ENCODE data around the gene MYZAP.

MYZAP gene

DNA sequence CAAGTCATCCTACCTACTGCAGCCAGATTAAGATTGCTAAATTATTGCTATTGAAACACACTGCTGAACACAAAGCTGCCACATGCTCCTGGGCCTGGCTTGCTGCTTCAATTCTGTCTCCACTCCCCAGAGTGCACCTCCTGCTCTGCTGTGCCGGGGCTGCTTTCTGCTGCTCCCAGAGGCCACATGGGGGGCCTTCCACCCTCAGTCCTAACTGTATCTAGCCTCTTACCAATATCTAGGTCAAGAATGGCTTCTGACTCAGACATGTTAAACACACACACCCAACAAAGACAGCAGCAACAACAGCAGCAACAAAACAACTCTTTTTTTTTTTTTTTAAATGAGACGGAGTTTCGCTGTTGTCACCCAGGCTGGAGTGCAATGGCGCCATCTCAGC is 33.0 kb downstream of the MYZAP start:
- no peak for DNase-seq (ENCODE audit: low read depth)
- TF ChIP-seq, protein P1, sequence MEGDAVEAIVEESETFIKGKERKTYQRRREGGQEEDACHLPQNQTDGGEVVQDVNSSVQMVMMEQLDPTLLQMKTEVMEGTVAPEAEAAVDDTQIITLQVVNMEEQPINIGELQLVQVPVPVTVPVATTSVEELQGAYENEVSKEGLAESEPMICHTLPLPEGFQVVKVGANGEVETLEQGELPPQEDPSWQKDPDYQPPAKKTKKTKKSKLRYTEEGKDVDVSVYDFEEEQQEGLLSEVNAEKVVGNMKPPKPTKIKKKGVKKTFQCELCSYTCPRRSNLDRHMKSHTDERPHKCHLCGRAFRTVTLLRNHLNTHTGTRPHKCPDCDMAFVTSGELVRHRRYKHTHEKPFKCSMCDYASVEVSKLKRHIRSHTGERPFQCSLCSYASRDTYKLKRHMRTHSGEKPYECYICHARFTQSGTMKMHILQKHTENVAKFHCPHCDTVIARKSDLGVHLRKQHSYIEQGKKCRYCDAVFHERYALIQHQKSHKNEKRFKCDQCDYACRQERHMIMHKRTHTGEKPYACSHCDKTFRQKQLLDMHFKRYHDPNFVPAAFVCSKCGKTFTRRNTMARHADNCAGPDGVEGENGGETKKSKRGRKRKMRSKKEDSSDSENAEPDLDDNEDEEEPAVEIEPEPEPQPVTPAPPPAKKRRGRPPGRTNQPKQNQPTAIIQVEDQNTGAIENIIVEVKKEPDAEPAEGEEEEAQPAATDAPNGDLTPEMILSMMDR (IDR thresholded peaks at IDR 0.05; ENCODE audit: low read length, missing control alignments) = no peak
- no peak overlapping the region for H3K4me3 ChIP-seq (replicated peaks; ENCODE audit: low read depth, low read length)

GRCh38 chr15:57625703-57626448 is 34.2 kb downstream of the MYZAP start:
- TF ChIP-seq, protein P1 (IDR thresholded peaks at IDR 0.05; ENCODE audit: low read length, missing control alignments) = no peak
- no peak overlapping the region for H3K4me3 ChIP-seq (replicated peaks; ENCODE audit: low read depth, low read length)

DNA sequence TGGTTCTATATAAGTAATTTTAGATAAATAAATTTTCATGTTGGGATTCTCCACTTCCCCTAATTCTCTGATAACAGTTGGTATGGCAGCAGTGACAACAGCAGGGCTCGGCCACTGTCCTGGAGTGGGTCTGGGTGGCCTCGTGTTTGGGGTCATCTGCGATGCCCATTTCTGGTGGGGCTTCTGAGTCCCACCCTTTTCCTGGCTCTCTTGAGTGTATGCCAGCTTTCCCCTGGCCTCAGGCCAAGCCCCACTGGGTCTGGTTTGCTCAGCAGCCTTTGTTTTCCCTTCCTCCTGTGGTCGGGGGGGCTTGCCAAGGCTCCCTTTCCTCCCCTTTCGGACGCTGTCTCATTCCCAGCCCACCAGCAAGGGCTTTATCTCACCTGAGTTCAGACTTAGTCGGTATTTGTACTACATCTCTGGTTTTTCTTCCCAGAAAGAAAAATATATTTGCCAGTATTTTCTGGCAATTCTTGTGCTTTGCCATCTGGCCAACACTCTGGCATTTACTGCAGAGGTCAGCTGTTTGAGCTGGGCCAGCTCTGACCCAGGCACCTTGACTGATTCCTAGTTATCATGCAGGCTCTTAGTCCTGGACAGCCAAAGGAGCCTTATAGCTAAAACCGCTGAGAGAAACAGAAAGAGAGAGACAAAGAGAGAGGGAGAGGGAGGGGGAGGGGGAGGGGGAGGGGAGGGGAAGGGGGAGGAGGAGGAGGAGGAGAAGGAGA is 35.2 kb downstream of the MYZAP start:
- TF ChIP-seq, protein P1 (IDR thresholded peaks at IDR 0.05; ENCODE audit: low read length, missing control alignments) = no peak
- no peak for DNase-seq (ENCODE audit: low read depth)

More at GRCh38 chr15:57625703-57626448, 34.2 kb downstream of the MYZAP start:
- DNase-seq (ENCODE audit: low read depth) = no peak

DNA sequence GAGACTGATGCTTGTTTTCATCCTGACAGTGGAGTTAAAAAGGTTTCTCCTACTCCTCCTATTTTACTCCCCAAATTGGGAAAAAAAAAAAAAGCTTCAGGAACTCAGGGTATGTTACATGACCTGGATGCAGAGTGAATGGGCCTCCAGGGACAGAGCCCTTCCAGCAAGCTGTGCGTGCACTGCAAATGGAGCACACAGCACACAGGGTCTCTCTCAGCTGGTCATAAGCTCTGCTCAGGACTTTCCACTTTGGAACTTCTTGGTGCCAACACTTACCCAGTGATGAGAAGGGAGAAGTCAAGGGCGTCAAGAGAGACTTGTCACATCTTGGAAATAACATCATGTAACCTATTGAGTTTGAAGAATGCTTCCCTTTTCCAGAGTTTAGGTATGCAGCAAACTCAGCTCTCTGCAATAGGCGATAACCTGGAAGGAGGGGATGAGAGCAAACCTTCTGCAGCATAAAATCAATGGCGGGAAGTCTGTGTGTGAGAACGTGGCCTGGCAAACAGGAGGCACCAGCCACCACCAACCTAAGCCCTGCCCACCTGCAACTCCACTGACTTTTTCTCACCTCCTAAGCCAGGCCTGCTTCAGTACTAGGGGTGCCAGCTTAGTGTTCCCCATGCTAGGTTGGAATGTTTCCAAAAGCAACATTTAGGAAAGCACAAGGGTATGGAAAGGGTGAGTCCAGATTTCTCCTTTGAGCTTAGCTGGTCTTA is 39.8 kb downstream of the MYZAP start:
- DNase-seq (ENCODE audit: low read depth) = no peak
- TF ChIP-seq, protein P1 (IDR thresholded peaks at IDR 0.05; ENCODE audit: low read length, missing control alignments) = no peak
- no peak overlapping the region for H3K4me3 ChIP-seq (replicated peaks; ENCODE audit: low read depth, low read length)

More for the DNA sequence above, 35.2 kb downstream of the MYZAP start:
- H3K4me3 ChIP-seq (replicated peaks; ENCODE audit: low read depth, low read length) = no peak overlapping the region

DNA sequence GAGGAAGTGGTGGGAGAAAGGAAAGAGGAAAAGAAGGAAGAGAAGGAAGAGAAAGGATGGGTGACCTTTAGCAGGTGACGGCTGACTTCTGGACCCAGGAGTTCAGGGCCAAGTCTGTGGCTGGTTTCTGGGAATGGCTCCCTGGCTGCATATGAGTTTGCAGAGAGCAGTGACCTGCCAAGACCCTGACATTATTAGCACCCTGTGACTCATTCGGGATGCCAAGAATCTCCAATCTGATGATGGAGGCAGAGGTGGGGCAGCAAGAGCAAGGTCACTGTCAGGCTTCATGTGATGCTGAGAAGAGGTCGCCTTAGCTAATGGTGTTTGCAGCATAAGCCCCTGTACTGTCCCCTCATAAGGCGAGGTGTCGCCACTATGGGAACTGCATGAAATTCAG is 42.6 kb downstream of the MYZAP start:
- TF ChIP-seq, protein P1 (IDR thresholded peaks at IDR 0.05; ENCODE audit: low read length, missing control alignments) = no peak
- H3K4me3 ChIP-seq (replicated peaks; ENCODE audit: low read depth, low read length) = no peak overlapping the region
- no peak for DNase-seq (ENCODE audit: low read depth)

DNA sequence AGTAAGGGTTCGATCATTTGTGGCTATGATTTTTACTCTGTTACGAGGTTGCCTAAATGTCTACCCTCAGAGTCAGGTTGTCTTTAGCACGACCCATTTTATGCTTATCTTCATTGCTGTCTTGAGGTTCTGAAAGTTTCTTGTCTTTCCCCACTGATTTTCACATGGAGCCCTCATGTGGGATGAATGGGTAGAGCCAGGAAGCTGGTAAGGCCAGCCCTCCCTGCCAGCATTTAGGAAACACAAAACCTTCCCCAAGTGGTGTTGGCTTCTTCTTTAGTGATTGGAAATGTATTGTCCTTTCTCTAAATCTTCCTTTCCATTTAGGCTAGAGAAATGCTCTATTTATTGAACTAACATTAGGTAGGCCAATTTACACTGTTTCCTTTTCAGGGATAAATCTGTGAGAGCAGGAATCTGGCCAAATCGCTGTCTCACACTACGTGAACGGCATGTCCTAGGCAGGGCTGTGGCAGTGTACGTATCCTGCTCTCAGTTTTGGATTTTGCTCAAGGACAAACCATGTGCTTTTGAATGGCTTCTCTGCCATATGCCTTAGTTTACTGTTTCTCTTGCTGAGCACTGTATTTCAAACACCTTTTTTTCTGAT is 43.7 kb downstream of the MYZAP start:
- H3K4me3 ChIP-seq (replicated peaks; ENCODE audit: low read depth, low read length) = no peak overlapping the region
- DNase-seq (ENCODE audit: low read depth) = no peak
- TF ChIP-seq, protein P1 (IDR thresholded peaks at IDR 0.05; ENCODE audit: low read length, missing control alignments) = no peak

Data from fibroblast of pulmonary artery (primary cell).